Natural killer cell (primary cell): ENCODE measurements around the gene MAP4K3. TPM values are rescaled to one million over a fixed set of nuclear protein-coding genes. Genes with fewer than 3 reads are reported as not detected.

Experiments used
- ATAC-seq, 3 donors: fragments of 150-1000 bp in 2 of 3; fragments of 200-7000 bp in 1 of 3; cut with Tn5 transposase; 1 replicate in 1 of 3; 2 replicates in 2 of 3; pipeline ENCODE4 v1.10.0; 2021; ENCODE audit warnings: mild to moderate bottlenecking in 2 of 3, moderate library complexity in 2 of 3
- DNase-seq, 2 donors: peaks; one replicate each; pipeline versions ENCODE4 v3.0.0 to v3.0.0-alpha.2; 2013 to 2021; ENCODE audit warnings: mixed read lengths in 1 of 2
- H3K27ac ChIP-seq: one replicate; pipeline ENCODE4 v1.5.1; 2013; ENCODE audit warnings: mild to moderate bottlenecking, low read length
- H3K27me3 ChIP-seq: one replicate; pipeline ENCODE4 v1.6.1; 2013; ENCODE audit warnings: low read length; ENCODE audit not compliant: control insufficient read depth, insufficient read depth
- H3K36me3 ChIP-seq: one replicate; pipeline ENCODE4 v1.6.1; 2013; ENCODE audit warnings: low read length; ENCODE audit not compliant: control insufficient read depth, insufficient read depth
- H3K4me1 ChIP-seq: one replicate; pipeline ENCODE4 v1.6.1; 2013; ENCODE audit warnings: low read length; ENCODE audit not compliant: control insufficient read depth, insufficient read depth
- H3K4me3 ChIP-seq: one replicate; pipeline ENCODE4 v1.5.1; 2013; ENCODE audit warnings: low read length
- H3K9me3 ChIP-seq: one replicate; pipeline ENCODE4 v1.6.1; 2013; ENCODE audit warnings: low read length; ENCODE audit not compliant: control insufficient read depth, insufficient read depth
- H3K27ac Mint-ChIP-seq, 2 donors: one replicate each; pipeline ENCODE4 v1.8.0; 2022; ENCODE audit warnings: mild to moderate bottlenecking in 2 of 2, mixed read lengths in 2 of 2, moderate library complexity in 1 of 2
- H3K27me3 Mint-ChIP-seq, 2 donors: one replicate each; pipeline ENCODE4 v1.8.0; 2022; ENCODE audit warnings: low read depth in 2 of 2, mixed read lengths in 2 of 2
- H3K36me3 Mint-ChIP-seq: one replicate; pipeline ENCODE4 v1.8.0; 2022; ENCODE audit warnings: mixed read lengths
- H3K4me1 Mint-ChIP-seq, 2 donors: one replicate each; pipeline ENCODE4 v1.8.0; 2022; ENCODE audit warnings: mixed read lengths in 2 of 2
- H3K4me3 Mint-ChIP-seq: one replicate; pipeline ENCODE4 v1.8.0; 2022; ENCODE audit warnings: mild to moderate bottlenecking, moderate library complexity, mixed read lengths
- H3K9me3 Mint-ChIP-seq, 2 donors: one replicate each; pipeline ENCODE4 v1.8.0; 2022; ENCODE audit warnings: mixed read lengths in 2 of 2
- WGBS: methylation state at CpG from one replicate; pipeline ENCODE4 v1.1.7; 2013; ENCODE audit warnings: missing lambda C conversion rate; ENCODE audit not compliant: insufficient coverage; 5-methylcytosine and 5-hydroxymethylcytosine counted together
- intact Hi-C: fragments of 100-400 bp; cut with micrococcal nuclease; formaldehyde crosslinking; loops from one replicate; pipeline ENCODE4 v1.14.2; 2022
- total RNA-seq, 4 donors: library from RNA; stranded (reverse); fragments of 120-200 nt in 1 of 4; gene quantifications; one replicate each; pipeline versions ENCODE4 v1.2.3 to v1.2.4, GENCODE V29; 2013 to 2022
- TF ChIP-seq, protein P1 (sequence below): fragments of 200-600 bp; IDR thresholded peaks from one replicate; pipeline ENCODE4 v1.8.0; 2022; ENCODE audit warnings: antibody characterized with exemption

The MAP4K3 gene
- total RNA-seq, 3 donors from 2014 or later (not counting 1 experiment from before 2014, with no cell fraction given), result 17.3 to 25.9 (median 20.3) TPM

DNA sequence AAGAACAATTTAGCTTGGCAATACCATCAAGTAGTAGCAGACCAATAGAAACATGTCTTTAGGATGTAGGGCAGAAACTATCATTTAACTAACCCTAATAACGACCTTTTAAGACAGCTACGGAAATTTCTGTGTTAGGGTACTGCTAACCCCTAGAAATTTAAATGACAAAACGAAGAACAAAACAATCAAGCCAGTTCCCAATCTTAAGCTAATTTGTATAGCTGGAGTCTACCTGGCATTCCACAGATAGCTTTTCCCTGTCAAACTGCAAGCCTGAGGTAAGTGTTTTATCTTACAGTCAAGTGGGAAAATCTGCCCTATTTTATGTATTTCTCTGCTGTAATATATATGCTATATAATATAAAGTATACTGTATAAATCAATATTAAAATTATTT is 155.7 kb downstream of the MAP4K3 start:
- Histone ChIP-seq H3K4me3 (no peak overlapping the region), H3K27ac (no peak overlapping the region), H3K27me3 (no peaks in the 10 kb centered on the region), H3K9me3 (no peaks in the 10 kb centered on the region), H3K4me1 (no peaks in the 10 kb centered on the region), H3K36me3 (peaks cover 12% of the 10 kb centered on the region)
- Mint-ChIP-seq H3K4me1 (no peaks in the 10 kb centered on the region), H3K36me3 (no peaks in the 10 kb centered on the region), H3K4me3 (no peak overlapping the region), H3K9me3 (no peaks in the 10 kb centered on the region), H3K27me3 (no peaks in the 10 kb centered on the region), H3K27ac (no peak overlapping the region)
- 100% methylated on average over 2 of the region's 3 CpGs for WGBS
- ATAC-seq (no peak), DNase-seq (no peak)
- TF ChIP-seq, protein P1, sequence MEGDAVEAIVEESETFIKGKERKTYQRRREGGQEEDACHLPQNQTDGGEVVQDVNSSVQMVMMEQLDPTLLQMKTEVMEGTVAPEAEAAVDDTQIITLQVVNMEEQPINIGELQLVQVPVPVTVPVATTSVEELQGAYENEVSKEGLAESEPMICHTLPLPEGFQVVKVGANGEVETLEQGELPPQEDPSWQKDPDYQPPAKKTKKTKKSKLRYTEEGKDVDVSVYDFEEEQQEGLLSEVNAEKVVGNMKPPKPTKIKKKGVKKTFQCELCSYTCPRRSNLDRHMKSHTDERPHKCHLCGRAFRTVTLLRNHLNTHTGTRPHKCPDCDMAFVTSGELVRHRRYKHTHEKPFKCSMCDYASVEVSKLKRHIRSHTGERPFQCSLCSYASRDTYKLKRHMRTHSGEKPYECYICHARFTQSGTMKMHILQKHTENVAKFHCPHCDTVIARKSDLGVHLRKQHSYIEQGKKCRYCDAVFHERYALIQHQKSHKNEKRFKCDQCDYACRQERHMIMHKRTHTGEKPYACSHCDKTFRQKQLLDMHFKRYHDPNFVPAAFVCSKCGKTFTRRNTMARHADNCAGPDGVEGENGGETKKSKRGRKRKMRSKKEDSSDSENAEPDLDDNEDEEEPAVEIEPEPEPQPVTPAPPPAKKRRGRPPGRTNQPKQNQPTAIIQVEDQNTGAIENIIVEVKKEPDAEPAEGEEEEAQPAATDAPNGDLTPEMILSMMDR, result no peak
- intact Hi-C loops, result no loop called here

GRCh38 chr2:39275016-39275415 is 162.1 kb downstream of the MAP4K3 start:
- TF ChIP-seq, protein P1, result no peak
- Mint-ChIP-seq H3K27me3 (no peaks in the 10 kb centered on the region), H3K27ac (no peak overlapping the region), H3K36me3 (no peaks in the 10 kb centered on the region), H3K4me3 (no peak overlapping the region), H3K9me3 (no peaks in the 10 kb centered on the region), H3K4me1 (no peaks in the 10 kb centered on the region)
- ATAC-seq (no peak), DNase-seq (no peak)
- H3K4me1 ChIP-seq, result no peaks in the 10 kb centered on the region
- H3K27me3 ChIP-seq, result no peaks in the 10 kb centered on the region
- H3K9me3 ChIP-seq, result no peaks in the 10 kb centered on the region
- intact Hi-C loops, result no loop called here
- WGBS, result 96% methylated on average over 1 of the region's 1 CpG
- H3K36me3 ChIP-seq, result peaks cover 18% of the 10 kb centered on the region
- no peak overlapping the region for H3K4me3 ChIP-seq
- H3K27ac ChIP-seq, result no peak overlapping the region

GRCh38 chr2:39269941-39270340 is 167.1 kb downstream of the MAP4K3 start:
- WGBS, result 94% methylated on average over 3 of the region's 3 CpGs
- Mint-ChIP-seq H3K4me3 (no peak overlapping the region), H3K27ac (no peak overlapping the region), H3K4me1 (peaks cover 14 to 16% of the 10 kb centered on the region in 2 donors), H3K9me3 (no peaks in the 10 kb centered on the region), H3K36me3 (no peaks in the 10 kb centered on the region), H3K27me3 (no peaks in the 10 kb centered on the region)
- ATAC-seq (no peak), DNase-seq (no peak)
- Histone ChIP-seq H3K4me1 (no peaks in the 10 kb centered on the region), H3K27me3 (no peaks in the 10 kb centered on the region), H3K27ac (no peak overlapping the region), H3K4me3 (no peak overlapping the region), H3K36me3 (peaks cover 5% of the 10 kb centered on the region), H3K9me3 (no peaks in the 10 kb centered on the region)
- intact Hi-C loops, result no loop called here
- TF ChIP-seq, protein P1, result no peak

- H3K27me3 Mint-ChIP-seq, result no peaks in the 10 kb centered on the region
- 100% methylated on average over 3 of the region's 3 CpGs for WGBS
- no peaks in the 10 kb centered on the region for H3K36me3 ChIP-seq
Observed at GRCh38 chr2:39266916-39267434, 170.1 kb downstream of the MAP4K3 start.

More at GRCh38 chr2:39266916-39267434, 170.1 kb downstream of the MAP4K3 start:
- H3K9me3 ChIP-seq, result no peaks in the 10 kb centered on the region
- H3K27ac ChIP-seq, result no peak overlapping the region
- intact Hi-C loops, result no loop called here
- Mint-ChIP-seq H3K36me3 (no peaks in the 10 kb centered on the region), H3K4me3 (no peak overlapping the region), H3K9me3 (no peaks in the 10 kb centered on the region), H3K27ac (peak overlapping the region; percentile 76), H3K4me1 (peaks cover 20 to 21% of the 10 kb centered on the region in 2 donors)
- TF ChIP-seq, protein P1, result no peak
- ATAC-seq (no peak), DNase-seq (no peak)
- H3K27me3 ChIP-seq, result no peaks in the 10 kb centered on the region
- no peaks in the 10 kb centered on the region for H3K4me1 ChIP-seq
- no peak overlapping the region for H3K4me3 ChIP-seq
